Lung (tissue), 12 donors: Measurements from ENCODE around the gene WDR35. TPM values are rescaled to one million over a fixed set of nuclear protein-coding genes. Genes with fewer than 3 reads are reported as not detected.

Experiments
- ATAC-seq: fragments of 200-7000 bp; cut with Tn5 transposase; one replicate; pipeline ENCODE4 v1.9.1; 2020; ENCODE audit warnings: moderate number of reproducible peaks; ENCODE audit not compliant: insufficient read depth, low FRiP score
- DNase-seq, 3 donors: peaks; one replicate each; pipeline ENCODE4 v3.0.0-alpha.2; 2013 to 2017
- H3K27ac ChIP-seq, 2 donors: one replicate each; pipeline ENCODE4 v1.5.1; 2013; ENCODE audit warnings: mild to moderate bottlenecking in 2 of 2, moderate library complexity in 2 of 2, control low read depth in 1 of 2, inconsistent platforms in 1 of 2, low read depth in 1 of 2, low read length in 1 of 2
- H3K27me3 ChIP-seq, 3 donors: one replicate each; pipeline ENCODE4 v1.5.1; 2013; ENCODE audit warnings: low read length in 2 of 3; ENCODE audit not compliant: control insufficient read depth in 3 of 3, insufficient read depth in 3 of 3
- H3K36me3 ChIP-seq, 4 donors: one replicate each; pipeline ENCODE4 v1.5.1; 2013; ENCODE audit warnings: low read length in 4 of 4, mild to moderate bottlenecking in 1 of 4, moderate library complexity in 1 of 4; ENCODE audit not compliant: control insufficient read depth in 4 of 4, insufficient read depth in 4 of 4
- H3K4me1 ChIP-seq, 5 donors: one replicate each; pipeline ENCODE4 v1.5.1; 2013; ENCODE audit warnings: low read length in 5 of 5, mild to moderate bottlenecking in 2 of 5, moderate library complexity in 1 of 5; ENCODE audit not compliant: control insufficient read depth in 5 of 5, insufficient read depth in 5 of 5
- H3K4me3 ChIP-seq: one replicate; pipeline ENCODE4 v1.5.1; 2013; ENCODE audit warnings: mild to moderate bottlenecking, control low read depth, moderate library complexity
- H3K9ac ChIP-seq, 2 donors: one replicate each; pipeline ENCODE4 v1.5.1; 2013; ENCODE audit warnings: low read length in 2 of 2, control low read depth in 1 of 2; ENCODE audit not compliant: insufficient read depth in 1 of 2
- H3K9me3 ChIP-seq, 4 donors: one replicate each; pipeline ENCODE4 v1.5.1; 2013; ENCODE audit warnings: low read length in 3 of 4, mild to moderate bottlenecking in 1 of 4, moderate library complexity in 1 of 4; ENCODE audit not compliant: control insufficient read depth in 4 of 4, insufficient read depth in 3 of 4
- CTCF ChIP-seq: IDR thresholded peaks from 2 replicates; pipeline ENCODE4 v1.5.1; 2012; ENCODE audit warnings: mild to moderate bottlenecking; ENCODE audit errors: control extremely low read depth, extremely low read depth
- WGBS, 2 donors: extraction: QIAGEN DNeasy Blood & Tissue Kit; methylation state at CpG; one replicate each; pipeline ENCODE4 v1.1.7; 2013; 5-methylcytosine and 5-hydroxymethylcytosine counted together
- polyA plus RNA-seq, 2 donors: library from polyadenylated mRNA; stranded (reverse); fragments of 200-250 nt; gene quantifications; one replicate each; pipeline ENCODE4 v1.2.1, GENCODE V29; 2013
- total RNA-seq, 2 donors: library from RNA; depleted of rRNA in 1 of 2; stranded (reverse); fragments of >200 nt in 1 of 2; gene quantifications; one replicate each; pipeline ENCODE4 v1.2.1, GENCODE V29; 2014 to 2021
- donor health status: control.
- donor health status: control.
- donor health status: Bipolar disorder and iron deficiency.
- donor health status: healthy.
- donor health status: DM: yes; HTN: yes; CAD: no.

Gene WDR35
- total and polyA plus RNA-seq, 4 donors, result 2.8 to 25.9 (median 9.0) TPM

GRCh38 chr2:20023688-20024087 lies 33.8 kb upstream of the WDR35 start:
- 88 to 90% methylated on average over 4 of the region's 4 CpGs for WGBS, 2 donors
- no peak for DNase-seq
- no peak overlapping the region for H3K9ac ChIP-seq
- H3K9me3 ChIP-seq, result peaks cover 0 to 9% (median 2%) of the 10 kb centered on the region in 4 donors
- H3K4me3 ChIP-seq, result no peak overlapping the region
- ATAC-seq, result no peak
- peaks cover 0 to 5% (median 0%) of the 10 kb centered on the region in 5 donors for H3K4me1 ChIP-seq
- H3K36me3 ChIP-seq, result peaks cover 1 to 14% (median 8%) of the 10 kb centered on the region in 4 donors
- H3K27ac ChIP-seq, result no peak overlapping the region
- no peak for TF ChIP-seq CTCF
- no peaks in the 10 kb centered on the region for H3K27me3 ChIP-seq

GRCh38 chr2:20021405-20022009 lies 31.6 kb upstream of the WDR35 start:
- H3K27ac ChIP-seq, result no peak overlapping the region
- DNase-seq, result no peak
- H3K9ac ChIP-seq, result no peak overlapping the region
- no peaks in the 10 kb centered on the region for H3K4me1 ChIP-seq
- no peak for TF ChIP-seq CTCF
- H3K9me3 ChIP-seq, result peaks cover 0 to 9% (median 2%) of the 10 kb centered on the region in 4 donors
- WGBS, 2 donors, result 79 to 87% methylated on average over 3 of the region's 3 CpGs
- no peak for ATAC-seq
- no peaks in the 10 kb centered on the region for H3K36me3 ChIP-seq
- no peaks in the 10 kb centered on the region for H3K27me3 ChIP-seq
- no peak overlapping the region for H3K4me3 ChIP-seq

- no peak for DNase-seq
- H3K9me3 ChIP-seq, result peaks cover 0 to 9% (median 2%) of the 10 kb centered on the region in 4 donors
- no peak for TF ChIP-seq CTCF
- H3K27ac ChIP-seq, result no peak overlapping the region
- no peaks in the 10 kb centered on the region for H3K27me3 ChIP-seq
- no peak overlapping the region for H3K4me3 ChIP-seq
- no peak overlapping the region for H3K9ac ChIP-seq
- H3K4me1 ChIP-seq, result no peaks in the 10 kb centered on the region
- no peaks in the 10 kb centered on the region for H3K36me3 ChIP-seq
- 80 to 93% methylated on average over 4 of the region's 4 CpGs for WGBS, 2 donors
- no peak for ATAC-seq
These were observed 29.8 kb upstream of the WDR35 start for GRCh38 chr2:20019747-20020146.

GRCh38 chr2:20018601-20019152 lies 28.8 kb upstream of the WDR35 start:
- H3K4me1 ChIP-seq, result no peaks in the 10 kb centered on the region
- no peak overlapping the region for H3K27ac ChIP-seq
- H3K4me3 ChIP-seq, result no peak overlapping the region
- DNase-seq (no peak), ATAC-seq (no peak)
- TF ChIP-seq CTCF, result no peak
- WGBS, 2 donors, result 91 to 94% methylated on average over 2 of the region's 2 CpGs
- H3K9ac ChIP-seq, result no peak overlapping the region
- H3K27me3 ChIP-seq, result no peaks in the 10 kb centered on the region
- H3K36me3 ChIP-seq, result no peaks in the 10 kb centered on the region
- H3K9me3 ChIP-seq, result peaks cover 0 to 9% (median 3%) of the 10 kb centered on the region in 4 donors
